Left cardiac atrium (tissue), 4 donors: ENCODE data around the gene CCDC134. TPM values are rescaled to one million over a fixed set of nuclear protein-coding genes. Genes with fewer than 3 reads are reported as not detected.
"Not testable (repeated sequence)": the region's sequence is repeated elsewhere in the genome, so short reads cannot be mapped to it uniquely, and the experiment has no call there.

ENCODE experiments used
- ATAC-seq, 2 donors: fragments of 200-7000 bp; cut with Tn5 transposase; one replicate each; pipeline ENCODE4 v1.9.1; 2020; ENCODE audit warnings: mild to moderate bottlenecking in 2 of 2, moderate library complexity in 2 of 2
- DNase-seq: peaks from one replicate; pipeline ENCODE4 v3.0.0-alpha.2; 2020
- intact Hi-C, 2 donors: fragments of 100-400 bp; cut with DNase I; formaldehyde crosslinking; loops; one replicate each; pipeline versions ENCODE4 v1.14.1 to v1.15.1; 2022 to 2023
- total RNA-seq, 2 donors: library from RNA; stranded (reverse); fragmentation: NEBNext Ultra II Directional; extraction: Animal tissue kit (Norgen Biotek cat#: 25700); gene quantifications; one replicate each; pipeline ENCODE4 v1.2.1, GENCODE V29; 2021
- donor health status: DM: no; HTN: yes; CAD: no.
- donor health status: DM: no; HTN: yes; CAD: no; lungs with severe emphysema.
- donor health status: DM: yes; HTN: yes; CAD: no.
- donor health status: Dilated cardiomyopathy.

CCDC134 gene
- total RNA-seq, 2 donors from 2014 or later = 4.9 to 5.4 TPM

- DNase-seq = no peak
- ATAC-seq = no peak
- intact Hi-C loops = no loop called here
Observed at GRCh38 chr22:41834005-41834944, 33.8 kb downstream of the CCDC134 start.

GRCh38 chr22:41835462-41835861 lies 35.0 kb downstream of the CCDC134 start:
- intact Hi-C loops, ATAC-seq, DNase-seq: not testable (repeated sequence)

GRCh38 chr22:41836551-41836950 lies 36.1 kb downstream of the CCDC134 start:
- intact Hi-C loops = no loop called here
- no peak for ATAC-seq
- no peak for DNase-seq

GRCh38 chr22:41838842-41839618 lies 38.6 kb downstream of the CCDC134 start:
- no peak for ATAC-seq
- intact Hi-C loops = no loop called here
- no peak for DNase-seq

DNA sequence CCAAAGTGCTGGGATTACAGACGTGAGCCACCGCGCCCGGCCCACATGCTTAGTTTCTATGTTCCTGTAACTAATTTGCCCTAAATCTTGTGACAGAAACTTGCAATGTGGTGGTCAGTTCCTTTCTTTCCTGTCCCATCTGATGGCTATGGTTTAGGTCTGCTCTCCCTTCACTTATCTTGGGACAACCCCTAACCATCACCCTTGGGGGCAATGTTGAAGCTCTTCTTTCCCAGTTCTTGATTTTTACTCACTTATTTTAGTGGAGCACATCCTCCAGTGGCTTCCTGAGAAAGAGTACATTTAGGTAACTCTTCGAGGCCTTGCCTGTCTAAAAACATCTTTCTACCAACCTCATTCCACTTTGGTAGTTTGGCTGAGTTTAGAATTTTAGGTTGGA lies 39.7 kb downstream of the CCDC134 start:
- DNase-seq = no peak
- no peak for ATAC-seq
- intact Hi-C loops = no loop called here

GRCh38 chr22:41841085-41841712 lies 40.7 kb downstream of the CCDC134 start:
- DNase-seq (no peak), ATAC-seq (no peak)
- intact Hi-C loops = no loop called here

GRCh38 chr22:41842996-41843970 lies 42.8 kb downstream of the CCDC134 start:
- intact Hi-C loops = no loop called here
- ATAC-seq = no peak
- DNase-seq = no peak

DNA sequence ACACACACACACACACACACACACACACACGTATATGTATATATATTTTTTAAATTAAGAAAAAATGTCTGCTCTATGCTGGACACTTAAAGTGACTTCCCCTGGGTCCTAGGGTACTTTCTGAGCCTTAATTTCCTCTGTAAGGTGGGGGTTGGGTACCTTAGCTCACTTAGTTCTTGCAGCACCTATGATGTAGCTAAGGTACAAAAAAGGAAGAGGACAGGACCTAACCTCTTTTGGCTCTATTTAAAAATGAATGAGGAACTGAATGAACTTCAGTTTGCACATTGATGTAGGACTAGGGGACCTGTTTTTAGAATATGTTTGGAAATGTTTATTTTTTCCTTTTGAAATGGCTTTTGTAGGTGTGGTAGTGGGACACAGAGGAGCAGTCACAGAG lies 43.6 kb downstream of the CCDC134 start:
- DNase-seq (no peak), ATAC-seq (no peak)
- intact Hi-C loops = no loop called here

DNA sequence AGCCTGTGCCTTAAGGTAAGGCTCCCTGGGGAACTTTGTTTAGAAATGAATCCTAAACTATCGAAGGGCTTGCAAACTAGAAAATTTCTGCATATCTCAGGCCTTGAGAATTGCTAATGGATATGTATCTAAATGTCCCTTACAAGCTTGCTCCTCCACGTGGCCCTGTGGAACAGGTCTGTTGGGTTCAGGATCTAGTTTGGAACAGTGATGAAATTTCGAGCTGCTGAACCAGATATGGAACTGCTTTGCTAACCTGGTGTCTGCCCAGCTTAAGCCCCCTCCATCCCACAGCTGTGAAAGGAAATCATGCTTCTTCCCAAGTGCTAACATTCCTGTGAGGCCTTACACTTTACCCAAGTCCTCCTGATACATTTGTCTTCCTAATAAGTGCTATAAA lies 44.0 kb downstream of the CCDC134 start:
- DNase-seq = no peak
- no peak for ATAC-seq
- intact Hi-C loops = no loop called here

- DNase-seq = no peak
Observed at GRCh38 chr22:41845380-41846267, 45.1 kb downstream of the CCDC134 start.

GRCh38 chr22:41846268-41846987 lies 45.9 kb downstream of the CCDC134 start:
- DNase-seq (no peak), ATAC-seq (peak in 1 of 2 donors; percentile 13)
- intact Hi-C loops = no loop called here

More at GRCh38 chr22:41845380-41846267, 45.1 kb downstream of the CCDC134 start:
- peak in 1 of 2 donors; percentile 26 for ATAC-seq
- intact Hi-C loops = no loop called here

- DNase-seq (no peak), ATAC-seq (no peak)
Observed at GRCh38 chr22:41847300-41847699, 46.8 kb downstream of the CCDC134 start.

GRCh38 chr22:41848468-41848867 lies 48.0 kb downstream of the CCDC134 start:
- ATAC-seq = peak; percentile 53 to 73
- DNase-seq = peak; percentile 37

More at GRCh38 chr22:41847300-41847699, 46.8 kb downstream of the CCDC134 start:
- intact Hi-C loops = no loop called here

GRCh38 chr22:41856469-41856868 lies 56.0 kb downstream of the CCDC134 start:
- DNase-seq (no peak), ATAC-seq (peak in 1 of 2 donors; percentile 54)
- intact Hi-C loops = no loop called here

More at GRCh38 chr22:41848468-41848867, 48.0 kb downstream of the CCDC134 start:
- intact Hi-C loops = no loop called here

- intact Hi-C loops = no loop called here
- ATAC-seq = peak; percentile 67 to 69
- peak; percentile 41 for DNase-seq
Observed at GRCh38 chr22:41857155-41857859, 56.8 kb downstream of the CCDC134 start.

- intact Hi-C loops = no loop called here
- ATAC-seq (no peak), DNase-seq (no peak)
Observed at GRCh38 chr22:41857860-41858199, 57.4 kb downstream of the CCDC134 start.
